Activated T-helper 1 cell treated with anti-CD3 and anti-CD28 coated beads, Interleukin-12 subunit alpha, Interleukin-12 subunit beta, Interleukin-2, Interleukin-4 antibody, amounts not matched to agents 30 ng/mL and 10 ng/mL and 1 ng/mL, durations not matched to agents 14 hours and 24 hours and 36 hours (primary cell): ENCODE measurements around the gene MRGPRG. TPM values are rescaled to one million over a fixed set of nuclear protein-coding genes. Genes with fewer than 3 reads are reported as not detected.

Experiments
- DNase-seq: peaks from one replicate; pipeline ENCODE4 v3.0.0; 2021; ENCODE audit warnings: low spot score
- H3K27ac Mint-ChIP-seq: one replicate; pipeline ENCODE4 v1.8.0; 2021; ENCODE audit warnings: mild to moderate bottlenecking, mixed read lengths
- H3K27me3 Mint-ChIP-seq: one replicate; pipeline ENCODE4 v1.8.0; 2022; ENCODE audit warnings: mild to moderate bottlenecking, moderate library complexity, mixed read lengths; ENCODE audit not compliant: insufficient read depth
- H3K36me3 Mint-ChIP-seq: one replicate; pipeline ENCODE4 v1.8.0; 2021; ENCODE audit warnings: low read depth, mixed read lengths
- H3K4me1 Mint-ChIP-seq: one replicate; pipeline ENCODE4 v1.8.0; 2021; ENCODE audit warnings: low read depth, mixed read lengths
- H3K4me3 Mint-ChIP-seq: one replicate; pipeline ENCODE4 v1.8.0; 2021; ENCODE audit warnings: mild to moderate bottlenecking, moderate library complexity, mixed read lengths
- H3K9me3 Mint-ChIP-seq: one replicate; pipeline ENCODE4 v1.8.0; 2021; ENCODE audit warnings: mixed read lengths
- intact Hi-C: fragments of 100-400 bp; cut with micrococcal nuclease; formaldehyde crosslinking; loops from one replicate; pipeline ENCODE4 v1.15.1; 2024
- total RNA-seq: library from RNA; stranded (reverse); gene quantifications from 2 replicates; pipeline ENCODE4 v1.2.3, GENCODE V29; 2022

Gene MRGPRG
- total RNA-seq, 1 donor from 2014 or later, result not detected

GRCh38 chr11:3199537-3200295 lies 18.9 kb downstream of the MRGPRG start:
- intact Hi-C loops, result no loop called here
- Mint-ChIP-seq H3K4me3 (no peak overlapping the region), H3K36me3 (no peaks in the 10 kb centered on the region), H3K9me3 (no peaks in the 10 kb centered on the region), H3K27ac (no peak overlapping the region), H3K27me3 (peaks cover 3% of the 10 kb centered on the region), H3K4me1 (no peaks in the 10 kb centered on the region)
- DNase-seq, result no peak

- DNase-seq, result no peak
- Mint-ChIP-seq H3K4me3 (no peak overlapping the region), H3K27me3 (peaks cover 5% of the 10 kb centered on the region), H3K36me3 (no peaks in the 10 kb centered on the region), H3K4me1 (no peaks in the 10 kb centered on the region), H3K27ac (no peak overlapping the region), H3K9me3 (no peaks in the 10 kb centered on the region)
- intact Hi-C loops, result no loop called here
Measured at GRCh38 chr11:3198815-3199214, 19.8 kb downstream of the MRGPRG start.

DNA sequence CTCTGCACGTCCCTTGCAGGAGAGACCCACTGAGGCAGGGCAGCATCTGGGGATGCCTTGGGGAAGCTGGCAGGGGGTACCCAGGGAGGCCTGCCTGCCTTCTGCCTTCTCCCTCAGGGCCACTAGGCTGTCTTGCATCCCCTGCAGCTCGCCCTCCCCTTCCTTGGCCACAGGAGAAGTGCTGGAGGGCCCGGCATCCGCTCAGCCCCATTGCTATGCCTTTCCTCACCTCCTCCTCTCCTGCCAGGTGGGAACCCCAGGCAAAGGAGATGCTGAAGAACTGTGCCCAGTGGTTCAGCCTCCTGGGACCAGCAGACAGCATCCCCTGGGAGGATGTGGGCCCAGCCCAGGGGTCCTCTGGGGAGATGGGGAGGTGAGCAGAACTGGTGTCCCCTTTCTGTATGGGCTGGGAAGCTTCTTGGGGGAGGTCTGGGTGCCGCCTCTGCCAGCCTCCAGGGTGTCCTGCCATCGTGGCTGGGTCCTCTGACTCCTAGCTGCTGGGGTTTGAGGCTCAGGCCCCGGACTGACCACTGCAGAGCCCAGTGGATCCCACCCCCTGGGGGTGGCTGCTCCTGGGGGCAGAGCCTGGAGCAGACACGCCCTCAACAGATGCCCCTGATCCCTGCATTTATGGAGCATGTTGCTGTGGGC lies 20.6 kb downstream of the MRGPRG start:
- peaks cover 5% of the 10 kb centered on the region for H3K27me3 Mint-ChIP-seq
- intact Hi-C loops, result no loop called here
- H3K9me3 Mint-ChIP-seq, result no peaks in the 10 kb centered on the region
- H3K27ac Mint-ChIP-seq, result no peak overlapping the region
- H3K4me1 Mint-ChIP-seq, result no peaks in the 10 kb centered on the region
- no peaks in the 10 kb centered on the region for H3K36me3 Mint-ChIP-seq
- no peak for DNase-seq
- no peak overlapping the region for H3K4me3 Mint-ChIP-seq

- intact Hi-C loops, result no loop called here
- no peaks in the 10 kb centered on the region for H3K4me1 Mint-ChIP-seq
- H3K36me3 Mint-ChIP-seq, result no peaks in the 10 kb centered on the region
- H3K4me3 Mint-ChIP-seq, result no peak overlapping the region
- no peak overlapping the region for H3K27ac Mint-ChIP-seq
- DNase-seq, result no peak
- no peaks in the 10 kb centered on the region for H3K9me3 Mint-ChIP-seq
- H3K27me3 Mint-ChIP-seq, result peaks cover 2% of the 10 kb centered on the region
Measured at GRCh38 chr11:3197044-3197695, 21.4 kb downstream of the MRGPRG start.

- intact Hi-C loops, result no loop called here
- DNase-seq, result no peak
- Mint-ChIP-seq H3K9me3 (no peaks in the 10 kb centered on the region), H3K36me3 (no peaks in the 10 kb centered on the region), H3K27me3 (peaks cover 2% of the 10 kb centered on the region), H3K27ac (no peak overlapping the region), H3K4me3 (no peak overlapping the region), H3K4me1 (no peaks in the 10 kb centered on the region)
Measured at GRCh38 chr11:3196161-3197043, 22.2 kb downstream of the MRGPRG start.

- intact Hi-C loops, result no loop called here
- peaks cover 2% of the 10 kb centered on the region for H3K27me3 Mint-ChIP-seq
- no peaks in the 10 kb centered on the region for H3K36me3 Mint-ChIP-seq
- H3K27ac Mint-ChIP-seq, result no peak overlapping the region
- no peak for DNase-seq
- H3K4me1 Mint-ChIP-seq, result no peaks in the 10 kb centered on the region
- H3K4me3 Mint-ChIP-seq, result no peak overlapping the region
- H3K9me3 Mint-ChIP-seq, result no peaks in the 10 kb centered on the region
Measured at GRCh38 chr11:3195251-3196160, 23.1 kb downstream of the MRGPRG start.

DNA sequence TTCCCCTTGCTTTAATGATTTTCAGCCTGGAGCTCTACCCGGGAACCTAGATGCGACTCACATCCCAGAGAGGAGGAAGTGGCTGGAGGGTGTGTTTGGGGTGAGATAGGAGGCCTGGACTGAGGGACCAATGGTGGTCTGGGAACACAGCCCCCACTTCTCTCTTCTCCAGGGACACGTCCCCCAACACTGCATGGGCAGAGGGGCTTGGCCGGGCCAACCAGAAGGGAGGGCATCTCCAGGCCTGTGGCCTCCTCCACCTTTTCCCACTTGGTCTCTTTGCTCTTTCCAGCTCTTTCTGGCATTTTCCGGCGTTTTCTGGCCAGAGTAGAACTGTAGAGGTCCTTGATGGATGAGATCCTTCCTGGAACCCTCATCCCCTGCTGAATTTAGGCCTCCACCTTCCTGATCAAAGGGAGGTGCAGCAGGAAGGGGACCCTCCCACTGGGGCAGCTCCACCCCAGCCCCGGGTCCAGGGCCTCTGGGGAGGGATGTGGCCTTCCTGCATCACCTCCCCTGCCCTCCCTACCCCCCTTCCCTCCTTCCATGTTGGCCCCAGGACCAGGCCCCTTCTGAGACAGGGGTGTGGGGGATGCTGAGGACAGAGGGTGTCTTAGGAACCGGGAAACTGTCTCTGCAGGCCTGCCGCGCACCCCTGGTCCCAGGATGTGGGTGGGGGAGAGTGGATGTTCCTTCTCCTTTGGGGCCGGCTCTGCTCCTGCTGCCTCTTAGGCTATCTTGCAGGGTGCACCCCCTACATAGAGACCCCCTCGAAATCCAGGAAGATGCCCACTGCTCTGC lies 24.4 kb downstream of the MRGPRG start:
- Mint-ChIP-seq H3K27me3 (peaks cover 2% of the 10 kb centered on the region), H3K4me1 (no peaks in the 10 kb centered on the region), H3K9me3 (no peaks in the 10 kb centered on the region), H3K4me3 (no peak overlapping the region), H3K27ac (no peak overlapping the region), H3K36me3 (no peaks in the 10 kb centered on the region)
- DNase-seq, result no peak
- intact Hi-C loops, result no loop called here

- intact Hi-C loops, result no loop called here
- Mint-ChIP-seq H3K9me3 (no peaks in the 10 kb centered on the region), H3K27ac (no peak overlapping the region), H3K36me3 (no peaks in the 10 kb centered on the region), H3K27me3 (peaks cover 2% of the 10 kb centered on the region), H3K4me3 (no peak overlapping the region), H3K4me1 (no peaks in the 10 kb centered on the region)
- DNase-seq, result no peak
Measured at GRCh38 chr11:3193373-3194015, 25.1 kb downstream of the MRGPRG start.

- Mint-ChIP-seq H3K4me1 (no peaks in the 10 kb centered on the region), H3K27ac (no peak overlapping the region), H3K4me3 (no peak overlapping the region), H3K9me3 (no peaks in the 10 kb centered on the region), H3K36me3 (no peaks in the 10 kb centered on the region), H3K27me3 (peaks cover 2% of the 10 kb centered on the region)
- intact Hi-C loops, result no loop called here
- DNase-seq, result no peak
Measured at GRCh38 chr11:3192511-3193372, 25.9 kb downstream of the MRGPRG start.

DNA sequence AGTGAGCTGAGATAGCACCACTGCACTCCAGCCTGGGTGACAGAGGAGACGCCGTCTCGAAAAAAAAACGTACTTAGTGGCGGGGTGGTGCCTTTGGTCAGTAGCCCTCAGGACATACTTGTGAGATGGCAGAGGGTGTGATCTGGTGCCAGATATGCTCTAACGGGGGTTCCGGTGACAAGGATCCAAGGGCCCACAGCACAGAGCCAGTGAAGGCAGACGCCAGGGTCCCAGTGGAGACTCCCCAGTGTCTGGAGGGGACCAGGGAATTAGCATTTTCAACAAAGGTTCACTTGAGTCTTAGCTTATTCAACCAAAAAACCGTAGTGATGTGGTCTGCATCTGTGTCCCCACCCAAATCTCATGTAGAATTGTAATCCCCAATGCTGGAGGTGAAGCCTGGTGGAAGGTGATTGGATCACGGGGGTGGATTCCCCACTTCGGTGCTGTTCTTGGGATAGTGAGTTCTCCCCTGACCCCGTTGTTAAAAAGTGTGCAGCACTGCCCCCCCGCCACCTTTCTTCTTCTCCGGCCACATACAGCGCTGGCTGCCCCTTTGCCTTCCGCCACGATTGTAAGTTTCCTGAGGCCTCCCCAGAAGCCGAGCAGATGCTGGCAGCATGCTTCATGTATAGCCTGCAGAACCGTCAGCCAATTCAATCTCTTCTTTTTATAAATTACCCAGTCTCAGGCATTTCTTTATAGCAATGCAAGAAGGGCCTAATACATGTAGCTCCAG lies 26.9 kb downstream of the MRGPRG start:
- H3K27me3 Mint-ChIP-seq, result peaks cover 2% of the 10 kb centered on the region
- no peaks in the 10 kb centered on the region for H3K9me3 Mint-ChIP-seq
- H3K4me3 Mint-ChIP-seq, result no peak overlapping the region
- H3K36me3 Mint-ChIP-seq, result no peaks in the 10 kb centered on the region
- H3K27ac Mint-ChIP-seq, result no peak overlapping the region
- DNase-seq, result no peak
- no peaks in the 10 kb centered on the region for H3K4me1 Mint-ChIP-seq
- intact Hi-C loops, result no loop called here
